Bronchial epithelial cell (primary cell): ENCODE results near the gene SIGLEC8. TPM values are rescaled to one million over a fixed set of nuclear protein-coding genes. Genes with fewer than 3 reads are reported as not detected.

Experiments
- DNase-seq: peaks from one replicate; pipeline ENCODE4 v3.0.0-alpha.2; 2010; ENCODE audit warnings: low read depth
- FAIRE-seq: peaks from 2 replicates; lab custom pipeline; 2011; peaks lifted over from hg19 to GRCh38; lab: Jason Lieb, UNC
- H3K27me3 ChIP-seq: 2 replicates; pipeline ENCODE4 v1.5.1; 2011; ENCODE audit warnings: low read length; ENCODE audit not compliant: control insufficient read depth, insufficient read depth
- H3K36me3 ChIP-seq: 2 replicates; pipeline ENCODE4 v1.5.1; 2011; ENCODE audit warnings: low read length; ENCODE audit not compliant: control insufficient read depth, insufficient read depth
- H3K4me3 ChIP-seq: 2 replicates; pipeline ENCODE4 v1.5.1; 2011; ENCODE audit warnings: mild to moderate bottlenecking, low read depth, low read length, control low read depth
- total RNA-seq: library from RNA; depleted of rRNA; stranded (reverse); fragments of >200 nt; gene quantifications from 2 replicates; pipeline ENCODE4 v1.2.1, GENCODE V29; 2014
- TF ChIP-seq, protein P1 (sequence below): IDR thresholded peaks from 2 replicates; pipeline ENCODE4 v1.5.1; 2011; ENCODE audit warnings: mild to moderate bottlenecking, moderate library complexity, low read length, control low read depth, inconsistent platforms; ENCODE audit not compliant: insufficient read depth, severe bottlenecking

Gene SIGLEC8
- total RNA-seq, 1 donor from 2014 or later, result not detected

DNA sequence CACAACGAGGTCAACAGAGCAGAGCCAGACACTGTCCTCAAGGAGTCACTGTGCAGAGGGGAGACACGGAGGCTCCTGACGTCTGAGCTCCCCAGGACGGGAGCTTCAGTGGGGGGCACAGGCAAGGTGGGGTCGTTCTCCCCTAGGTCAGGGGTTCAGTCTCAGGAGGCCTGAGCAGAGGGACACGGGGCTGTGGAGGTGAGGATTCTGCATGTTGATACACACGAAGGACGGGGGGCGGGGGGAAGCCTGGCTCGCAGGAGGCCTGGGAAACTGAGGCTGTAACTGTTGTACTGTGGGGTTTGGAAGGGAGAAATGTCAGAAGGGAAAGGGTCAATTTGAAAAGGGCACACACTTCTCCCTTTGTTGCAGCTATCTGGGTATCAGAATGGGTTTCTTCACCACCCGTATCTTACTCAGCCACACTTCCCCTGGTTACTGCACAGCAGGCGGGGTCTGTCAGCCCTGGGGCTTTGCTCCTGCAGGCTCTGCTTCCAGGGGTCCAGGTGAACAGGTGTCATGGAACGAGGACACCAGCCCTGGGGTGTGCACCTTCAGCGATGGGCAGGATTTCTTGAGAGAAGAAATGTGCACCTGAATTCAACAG is 748 bp upstream of the SIGLEC8 start:
- TF ChIP-seq, protein P1, sequence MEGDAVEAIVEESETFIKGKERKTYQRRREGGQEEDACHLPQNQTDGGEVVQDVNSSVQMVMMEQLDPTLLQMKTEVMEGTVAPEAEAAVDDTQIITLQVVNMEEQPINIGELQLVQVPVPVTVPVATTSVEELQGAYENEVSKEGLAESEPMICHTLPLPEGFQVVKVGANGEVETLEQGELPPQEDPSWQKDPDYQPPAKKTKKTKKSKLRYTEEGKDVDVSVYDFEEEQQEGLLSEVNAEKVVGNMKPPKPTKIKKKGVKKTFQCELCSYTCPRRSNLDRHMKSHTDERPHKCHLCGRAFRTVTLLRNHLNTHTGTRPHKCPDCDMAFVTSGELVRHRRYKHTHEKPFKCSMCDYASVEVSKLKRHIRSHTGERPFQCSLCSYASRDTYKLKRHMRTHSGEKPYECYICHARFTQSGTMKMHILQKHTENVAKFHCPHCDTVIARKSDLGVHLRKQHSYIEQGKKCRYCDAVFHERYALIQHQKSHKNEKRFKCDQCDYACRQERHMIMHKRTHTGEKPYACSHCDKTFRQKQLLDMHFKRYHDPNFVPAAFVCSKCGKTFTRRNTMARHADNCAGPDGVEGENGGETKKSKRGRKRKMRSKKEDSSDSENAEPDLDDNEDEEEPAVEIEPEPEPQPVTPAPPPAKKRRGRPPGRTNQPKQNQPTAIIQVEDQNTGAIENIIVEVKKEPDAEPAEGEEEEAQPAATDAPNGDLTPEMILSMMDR, result no peak
- Histone ChIP-seq H3K27me3 (no peaks in the 10 kb centered on the region), H3K36me3 (no peaks in the 10 kb centered on the region), H3K4me3 (no peak overlapping the region)
- FAIRE-seq, result no peak
- no peak for DNase-seq

GRCh38 chr19:51457351-51458013 is 772 bp downstream of the SIGLEC8 start:
- FAIRE-seq, result no peak
- Histone ChIP-seq H3K27me3 (no peaks in the 10 kb centered on the region), H3K36me3 (no peaks in the 10 kb centered on the region), H3K4me3 (no peak overlapping the region)
- no peak for DNase-seq
- TF ChIP-seq, protein P1, result no peak

- no peak for DNase-seq
- FAIRE-seq, result no peak
These were observed 1.5 kb downstream of the SIGLEC8 start for GRCh38 chr19:51456541-51457290.

GRCh38 chr19:51450730-51451307 is 7.4 kb downstream of the SIGLEC8 start:
- H3K4me3 ChIP-seq, result no peak overlapping the region
- H3K36me3 ChIP-seq, result no peaks in the 10 kb centered on the region
- H3K27me3 ChIP-seq, result no peaks in the 10 kb centered on the region
- DNase-seq (no peak), FAIRE-seq (no peak)
- TF ChIP-seq, protein P1, result no peak

More at GRCh38 chr19:51456541-51457290, 1.5 kb downstream of the SIGLEC8 start:
- no peak overlapping the region for H3K4me3 ChIP-seq
- TF ChIP-seq, protein P1, result no peak
- H3K27me3 ChIP-seq, result no peaks in the 10 kb centered on the region
- no peaks in the 10 kb centered on the region for H3K36me3 ChIP-seq

DNA sequence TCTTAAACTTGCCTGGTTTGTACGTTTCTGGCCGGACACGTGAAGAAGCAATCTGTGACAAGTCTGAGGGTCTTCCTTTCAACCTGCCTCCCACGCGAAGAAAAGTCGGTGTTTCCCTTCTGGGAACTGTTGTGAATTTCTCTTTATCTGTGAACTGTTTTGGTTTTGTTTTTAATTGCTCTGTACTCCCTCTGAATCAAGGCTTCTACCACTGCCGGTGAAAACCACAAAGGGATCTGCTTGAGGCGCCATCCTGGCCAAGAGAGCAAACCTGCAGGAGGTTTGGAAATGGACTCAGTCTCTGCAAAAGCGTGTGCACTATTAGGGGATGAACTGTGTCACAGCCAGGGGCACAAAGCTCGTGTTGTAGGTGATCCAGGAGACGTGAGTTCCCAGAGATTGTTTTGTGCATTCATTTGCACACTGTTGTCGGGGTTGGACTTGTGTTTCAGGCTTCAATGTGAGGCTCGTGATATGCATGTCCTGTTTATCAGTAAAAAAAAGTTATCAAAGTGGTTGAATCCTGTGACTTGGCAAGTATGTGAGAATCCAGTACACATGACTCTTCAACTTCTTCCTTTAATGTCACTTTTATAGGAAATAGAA is 9.7 kb downstream of the SIGLEC8 start:
- Histone ChIP-seq H3K4me3 (no peak overlapping the region), H3K27me3 (no peaks in the 10 kb centered on the region), H3K36me3 (no peaks in the 10 kb centered on the region)
- TF ChIP-seq, protein P1, result no peak
- FAIRE-seq, result no peak
- DNase-seq, result no peak
